ENCODE data around the gene SLC9A8. TPM values are rescaled to one million over a fixed set of nuclear protein-coding genes. Genes with fewer than 3 reads are reported as not detected.
A peak's percentile ranks its signal among the peaks of the same experiment; 100 is the strongest.

The SLC9A8 gene
- total RNA-seq, 1 donor from 2014 or later: 3.1 TPM

GRCh38 chr20:49899541-49900383 lies 87.1 kb downstream of the SLC9A8 start:
- no peak overlapping the region for H3K27ac ChIP-seq (ENCODE audit: low read depth, low read length)
- no peaks in the 10 kb centered on the region for H3K27me3 ChIP-seq (ENCODE audit: control insufficient read depth in 3 of 3, insufficient read depth in 3 of 3, low read length in 3 of 3)
- H3K36me3 ChIP-seq (ENCODE audit: control insufficient read depth in 3 of 3, insufficient read depth in 3 of 3, low read length in 3 of 3): peaks cover 4 to 10% (median 9%) of the 10 kb centered on the region in 3 donors
- no peak overlapping the region for H3K9ac ChIP-seq (ENCODE audit: low read depth in 1 of 3, low read length in 3 of 3)
- no peak overlapping the region for H3K4me3 ChIP-seq (ENCODE audit: low read length in 3 of 3)
- H3K9me3 ChIP-seq (ENCODE audit: control insufficient read depth in 3 of 3, low read length in 3 of 3): no peaks in the 10 kb centered on the region
- peaks cover 0 to 10% (median 9%) of the 10 kb centered on the region in 3 donors for H3K4me1 ChIP-seq (ENCODE audit: control insufficient read depth in 3 of 3, insufficient read depth in 3 of 3, low read length in 3 of 3)

- Histone ChIP-seq H3K9me3 (ENCODE audit: control insufficient read depth in 3 of 3, low read length in 3 of 3) (no peaks in the 10 kb centered on the region), H3K9ac (ENCODE audit: low read depth in 1 of 3, low read length in 3 of 3) (peak overlapping the region in 1 of 3 donors; percentile 40), H3K36me3 (ENCODE audit: control insufficient read depth in 3 of 3, insufficient read depth in 3 of 3, low read length in 3 of 3) (peaks cover 22 to 25% (median 23%) of the 10 kb centered on the region in 3 donors), H3K4me3 (ENCODE audit: low read length in 3 of 3) (no peak overlapping the region), H3K27ac (ENCODE audit: low read depth, low read length) (no peak overlapping the region), H3K4me1 (ENCODE audit: control insufficient read depth in 3 of 3, insufficient read depth in 3 of 3, low read length in 3 of 3) (peaks cover 0 to 10% (median 9%) of the 10 kb centered on the region in 3 donors), H3K27me3 (ENCODE audit: control insufficient read depth in 3 of 3, insufficient read depth in 3 of 3, low read length in 3 of 3) (no peaks in the 10 kb centered on the region)
Observed at GRCh38 chr20:49901588-49901987, 89.0 kb downstream of the SLC9A8 start.

- H3K4me1 ChIP-seq (ENCODE audit: control insufficient read depth in 3 of 3, insufficient read depth in 3 of 3, low read length in 3 of 3): peaks cover 6 to 21% (median 19%) of the 10 kb centered on the region in 3 donors
- H3K27ac ChIP-seq (ENCODE audit: low read depth, low read length): no peak overlapping the region
- H3K9ac ChIP-seq (ENCODE audit: low read depth in 1 of 3, low read length in 3 of 3): no peak overlapping the region
- H3K4me3 ChIP-seq (ENCODE audit: low read length in 3 of 3): no peak overlapping the region
- H3K27me3 ChIP-seq (ENCODE audit: control insufficient read depth in 3 of 3, insufficient read depth in 3 of 3, low read length in 3 of 3): no peaks in the 10 kb centered on the region
- H3K36me3 ChIP-seq (ENCODE audit: control insufficient read depth in 3 of 3, insufficient read depth in 3 of 3, low read length in 3 of 3): peaks cover 35 to 36% (median 35%) of the 10 kb centered on the region in 3 donors
- no peaks in the 10 kb centered on the region for H3K9me3 ChIP-seq (ENCODE audit: control insufficient read depth in 3 of 3, low read length in 3 of 3)
Observed at GRCh38 chr20:49904440-49905214, 92.0 kb downstream of the SLC9A8 start.

- H3K9me3 ChIP-seq (ENCODE audit: control insufficient read depth in 3 of 3, low read length in 3 of 3): no peaks in the 10 kb centered on the region
- H3K27me3 ChIP-seq (ENCODE audit: control insufficient read depth in 3 of 3, insufficient read depth in 3 of 3, low read length in 3 of 3): no peaks in the 10 kb centered on the region
- H3K27ac ChIP-seq (ENCODE audit: low read depth, low read length): no peak overlapping the region
- peaks cover 15 to 30% (median 27%) of the 10 kb centered on the region in 3 donors for H3K4me1 ChIP-seq (ENCODE audit: control insufficient read depth in 3 of 3, insufficient read depth in 3 of 3, low read length in 3 of 3)
- no peak overlapping the region for H3K4me3 ChIP-seq (ENCODE audit: low read length in 3 of 3)
- no peak overlapping the region for H3K9ac ChIP-seq (ENCODE audit: low read depth in 1 of 3, low read length in 3 of 3)
- H3K36me3 ChIP-seq (ENCODE audit: control insufficient read depth in 3 of 3, insufficient read depth in 3 of 3, low read length in 3 of 3): peaks cover 35 to 37% (median 36%) of the 10 kb centered on the region in 3 donors
Observed at GRCh38 chr20:49905415-49906091, 92.9 kb downstream of the SLC9A8 start.

GRCh38 chr20:49906101-49906604 lies 93.5 kb downstream of the SLC9A8 start:
- Histone ChIP-seq H3K27me3 (ENCODE audit: control insufficient read depth in 3 of 3, insufficient read depth in 3 of 3, low read length in 3 of 3) (no peaks in the 10 kb centered on the region), H3K36me3 (ENCODE audit: control insufficient read depth in 3 of 3, insufficient read depth in 3 of 3, low read length in 3 of 3) (peaks cover 35 to 37% (median 36%) of the 10 kb centered on the region in 3 donors), H3K9ac (ENCODE audit: low read depth in 1 of 3, low read length in 3 of 3) (no peak overlapping the region), H3K4me3 (ENCODE audit: low read length in 3 of 3) (no peak overlapping the region), H3K27ac (ENCODE audit: low read depth, low read length) (no peak overlapping the region), H3K4me1 (ENCODE audit: control insufficient read depth in 3 of 3, insufficient read depth in 3 of 3, low read length in 3 of 3) (peaks cover 21 to 33% (median 31%) of the 10 kb centered on the region in 3 donors), H3K9me3 (ENCODE audit: control insufficient read depth in 3 of 3, low read length in 3 of 3) (no peaks in the 10 kb centered on the region)

- H3K36me3 ChIP-seq (ENCODE audit: control insufficient read depth in 3 of 3, insufficient read depth in 3 of 3, low read length in 3 of 3): peaks cover 35 to 37% (median 36%) of the 10 kb centered on the region in 3 donors
- H3K9ac ChIP-seq (ENCODE audit: low read depth in 1 of 3, low read length in 3 of 3): no peak overlapping the region
- H3K4me3 ChIP-seq (ENCODE audit: low read length in 3 of 3): no peak overlapping the region
- peaks cover 21 to 30% (median 29%) of the 10 kb centered on the region in 3 donors for H3K4me1 ChIP-seq (ENCODE audit: control insufficient read depth in 3 of 3, insufficient read depth in 3 of 3, low read length in 3 of 3)
- H3K27me3 ChIP-seq (ENCODE audit: control insufficient read depth in 3 of 3, insufficient read depth in 3 of 3, low read length in 3 of 3): no peaks in the 10 kb centered on the region
- H3K27ac ChIP-seq (ENCODE audit: low read depth, low read length): no peak overlapping the region
- H3K9me3 ChIP-seq (ENCODE audit: control insufficient read depth in 3 of 3, low read length in 3 of 3): no peaks in the 10 kb centered on the region
Observed at GRCh38 chr20:49906615-49907154, 94.1 kb downstream of the SLC9A8 start.

GRCh38 chr20:49907405-49908257 lies 95.0 kb downstream of the SLC9A8 start:
- Histone ChIP-seq H3K4me3 (ENCODE audit: low read length in 3 of 3) (no peak overlapping the region), H3K27ac (ENCODE audit: low read depth, low read length) (no peak overlapping the region), H3K9ac (ENCODE audit: low read depth in 1 of 3, low read length in 3 of 3) (peak overlapping the region in 1 of 3 donors; percentile 8), H3K9me3 (ENCODE audit: control insufficient read depth in 3 of 3, low read length in 3 of 3) (no peaks in the 10 kb centered on the region), H3K27me3 (ENCODE audit: control insufficient read depth in 3 of 3, insufficient read depth in 3 of 3, low read length in 3 of 3) (no peaks in the 10 kb centered on the region), H3K36me3 (ENCODE audit: control insufficient read depth in 3 of 3, insufficient read depth in 3 of 3, low read length in 3 of 3) (peaks cover 35 to 37% (median 36%) of the 10 kb centered on the region in 3 donors), H3K4me1 (ENCODE audit: control insufficient read depth in 3 of 3, insufficient read depth in 3 of 3, low read length in 3 of 3) (peaks cover 25 to 37% (median 33%) of the 10 kb centered on the region in 3 donors)

GRCh38 chr20:49908258-49908565 lies 95.6 kb downstream of the SLC9A8 start:
- no peak overlapping the region for H3K4me3 ChIP-seq (ENCODE audit: low read length in 3 of 3)
- H3K4me1 ChIP-seq (ENCODE audit: control insufficient read depth in 3 of 3, insufficient read depth in 3 of 3, low read length in 3 of 3): peaks cover 30 to 42% (median 37%) of the 10 kb centered on the region in 3 donors
- H3K9me3 ChIP-seq (ENCODE audit: control insufficient read depth in 3 of 3, low read length in 3 of 3): no peaks in the 10 kb centered on the region
- no peak overlapping the region for H3K27ac ChIP-seq (ENCODE audit: low read depth, low read length)
- H3K27me3 ChIP-seq (ENCODE audit: control insufficient read depth in 3 of 3, insufficient read depth in 3 of 3, low read length in 3 of 3): no peaks in the 10 kb centered on the region
- peaks cover 35 to 37% (median 36%) of the 10 kb centered on the region in 3 donors for H3K36me3 ChIP-seq (ENCODE audit: control insufficient read depth in 3 of 3, insufficient read depth in 3 of 3, low read length in 3 of 3)
- H3K9ac ChIP-seq (ENCODE audit: low read depth in 1 of 3, low read length in 3 of 3): no peak overlapping the region
